Prostate gland (tissue), 2 donors: ENCODE results near the gene MYEOV.

Source experiments
- POLR2A ChIP-seq: fragments of 450-650 bp; IDR thresholded peaks from one replicate; pipeline ENCODE4 v1.6.1; 2016; ENCODE audit warnings: antibody characterized with exemption, mild to moderate bottlenecking
- POLR2AphosphoS5 ChIP-seq: sonication (generic); formaldehyde crosslinking; IDR thresholded peaks from one replicate; pipeline ENCODE4 v1.6.1; 2017; ENCODE audit warnings: antibody characterized with exemption
- TF ChIP-seq, protein P1 (sequence below), 4 experiments: fragments of 200-600 bp in 2 of 4; fragments of 450-650 bp in 2 of 4; sonication (generic) in 2 of 4; IDR thresholded peaks; 1 replicate in 3 of 4; 2 replicates in 1 of 4; pipeline ENCODE4 v1.5.1; 2016 to 2019; ENCODE audit warnings: antibody characterized with exemption in 4 of 4, mild to moderate bottlenecking in 2 of 4, moderate library complexity in 2 of 4

DNA sequence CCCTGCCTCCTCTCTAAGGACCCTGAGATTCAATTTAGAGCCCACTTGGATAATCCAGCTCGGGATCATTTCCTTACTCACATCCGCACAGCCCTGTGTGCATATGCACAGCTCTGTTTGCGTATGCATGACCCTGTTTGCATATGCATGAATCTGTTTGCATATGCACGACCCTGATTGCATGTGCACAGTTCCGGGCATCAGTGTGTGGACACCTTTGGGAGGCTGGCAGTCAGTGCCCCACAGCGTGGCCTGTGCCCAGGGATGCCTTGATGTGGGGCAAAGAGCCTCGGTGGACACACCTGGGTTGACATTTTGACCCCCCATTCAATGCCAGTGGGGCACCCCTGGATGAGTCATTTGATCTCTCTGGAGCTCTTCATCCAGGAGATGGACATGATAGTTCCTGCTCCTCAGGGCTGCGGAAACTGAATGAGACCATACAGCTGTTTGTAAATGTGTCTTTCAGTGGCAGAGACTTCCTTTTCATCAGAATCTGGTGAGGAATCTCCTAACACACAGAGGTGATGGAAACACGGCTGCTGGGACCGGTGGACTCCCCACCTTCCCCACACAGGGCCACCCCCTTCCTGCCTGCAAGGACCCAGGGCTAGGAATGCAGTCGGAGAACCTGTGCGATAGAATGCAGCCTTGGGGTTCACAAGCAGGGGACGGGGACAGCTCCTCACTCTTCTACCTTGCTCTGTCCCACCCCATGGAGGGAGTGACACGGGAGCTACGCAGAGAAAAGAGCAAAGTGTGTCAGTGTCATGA, 41.2 kb downstream of the MYEOV start:
- TF ChIP-seq, protein P1, sequence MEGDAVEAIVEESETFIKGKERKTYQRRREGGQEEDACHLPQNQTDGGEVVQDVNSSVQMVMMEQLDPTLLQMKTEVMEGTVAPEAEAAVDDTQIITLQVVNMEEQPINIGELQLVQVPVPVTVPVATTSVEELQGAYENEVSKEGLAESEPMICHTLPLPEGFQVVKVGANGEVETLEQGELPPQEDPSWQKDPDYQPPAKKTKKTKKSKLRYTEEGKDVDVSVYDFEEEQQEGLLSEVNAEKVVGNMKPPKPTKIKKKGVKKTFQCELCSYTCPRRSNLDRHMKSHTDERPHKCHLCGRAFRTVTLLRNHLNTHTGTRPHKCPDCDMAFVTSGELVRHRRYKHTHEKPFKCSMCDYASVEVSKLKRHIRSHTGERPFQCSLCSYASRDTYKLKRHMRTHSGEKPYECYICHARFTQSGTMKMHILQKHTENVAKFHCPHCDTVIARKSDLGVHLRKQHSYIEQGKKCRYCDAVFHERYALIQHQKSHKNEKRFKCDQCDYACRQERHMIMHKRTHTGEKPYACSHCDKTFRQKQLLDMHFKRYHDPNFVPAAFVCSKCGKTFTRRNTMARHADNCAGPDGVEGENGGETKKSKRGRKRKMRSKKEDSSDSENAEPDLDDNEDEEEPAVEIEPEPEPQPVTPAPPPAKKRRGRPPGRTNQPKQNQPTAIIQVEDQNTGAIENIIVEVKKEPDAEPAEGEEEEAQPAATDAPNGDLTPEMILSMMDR (IDR thresholded peaks at IDR 0.05) = no peak
- no peak for TF ChIP-seq POLR2A
- TF ChIP-seq POLR2AphosphoS5 = no peak
